Gastrocnemius medialis (tissue), 4 donors: ENCODE data around the gene RNPC3. TPM values are rescaled to one million over a fixed set of nuclear protein-coding genes. Genes with fewer than 3 reads are reported as not detected.
"Not testable (repeated sequence)": the region's sequence is repeated elsewhere in the genome, so short reads cannot be mapped to it uniquely, and the experiment has no call there.

ENCODE experiments used
- ATAC-seq, 2 donors: fragments of 150-250 bp; one replicate each; pipeline ENCODE4 v1.9.1; 2016
- DNase-seq, 2 donors: peaks; one replicate each; pipeline ENCODE4 v3.0.0-alpha.2; 2019
- H3K27ac ChIP-seq, 4 donors: fragments of 200-600 bp; sonication (generic); 1 replicate in 1 of 4; 2 replicates in 3 of 4; pipeline ENCODE4 v1.5.1; 2016 to 2018; ENCODE audit warnings: mild to moderate bottlenecking in 2 of 4, moderate library complexity in 1 of 4
- H3K27me3 ChIP-seq, 3 donors: fragments of 200-600 bp; sonication (generic) in 2 of 3; 1 replicate in 1 of 3; 2 replicates in 2 of 3; pipeline versions ENCODE4 v1.5.1 to v1.6.0; 2016 to 2019; ENCODE audit warnings: mild to moderate bottlenecking in 1 of 3, moderate library complexity in 1 of 3
- H3K36me3 ChIP-seq, 2 donors: fragments of 200-600 bp; sonication (generic) in 1 of 2; one replicate each; pipeline ENCODE4 v1.5.1; 2017 to 2018
- H3K4me1 ChIP-seq, 2 donors: fragments of 200-600 bp; sonication (generic) in 1 of 2; one replicate each; pipeline ENCODE4 v1.5.1; 2016 to 2017; ENCODE audit warnings: mild to moderate bottlenecking in 2 of 2
- H3K4me3 ChIP-seq, 4 donors: fragments of 200-600 bp; sonication (generic) in 3 of 4; 1 replicate in 1 of 4; 2 replicates in 3 of 4; pipeline ENCODE4 v1.5.1; 2016 to 2019; ENCODE audit warnings: mild to moderate bottlenecking in 2 of 4
- H3K9me3 ChIP-seq, 3 donors: fragments of 200-600 bp; sonication (generic) in 2 of 3; 1 replicate in 1 of 3; 2 replicates in 2 of 3; pipeline ENCODE4 v1.5.1; 2016 to 2019
- POLR2A ChIP-seq, 2 donors: fragments of 450-650 bp; IDR thresholded peaks; one replicate each; pipeline ENCODE4 v1.6.1; 2017; ENCODE audit warnings: antibody characterized with exemption in 2 of 2, mild to moderate bottlenecking in 2 of 2, moderate library complexity in 2 of 2
- in situ Hi-C, 4 donors: fragments of 200-750 bp; cut with MboI; loops; one replicate each; pipeline versions ENCODE4 v1.15.0 to v1.8.0; 2017; ENCODE audit warnings: low sequenced_read_pairs in 4 of 4
- intact Hi-C: fragments of 100-400 bp; cut with DNase I; formaldehyde crosslinking; loops from one replicate; pipeline ENCODE4 v1.15.1; 2023; ENCODE audit warnings: low total_unique reads
- total RNA-seq, 4 donors: library from RNA; depleted of rRNA; stranded (reverse); fragments of >200 nt; gene quantifications; one replicate each; pipeline versions ENCODE4 v1.1.0 to v1.2.3, GENCODE V29; 2016
- TF ChIP-seq, protein P1 (sequence below), 5 experiments: fragments of 450-650 bp in 3 of 5; fragments of 200-600 bp in 2 of 5; sonication (generic) in 2 of 5; IDR thresholded peaks in 4 of 5; conservative IDR thresholded peaks in 1 of 5; 1 replicate in 4 of 5; 2 replicates in 1 of 5; pipeline ENCODE4 v1.5.1; 2016 to 2019; ENCODE audit warnings: antibody characterized with exemption in 5 of 5, mild to moderate bottlenecking in 3 of 5, moderate library complexity in 3 of 5

Gene RNPC3
- total RNA-seq, 4 donors from 2014 or later, result 6.5 to 55.2 (median 29.8) TPM

DNA sequence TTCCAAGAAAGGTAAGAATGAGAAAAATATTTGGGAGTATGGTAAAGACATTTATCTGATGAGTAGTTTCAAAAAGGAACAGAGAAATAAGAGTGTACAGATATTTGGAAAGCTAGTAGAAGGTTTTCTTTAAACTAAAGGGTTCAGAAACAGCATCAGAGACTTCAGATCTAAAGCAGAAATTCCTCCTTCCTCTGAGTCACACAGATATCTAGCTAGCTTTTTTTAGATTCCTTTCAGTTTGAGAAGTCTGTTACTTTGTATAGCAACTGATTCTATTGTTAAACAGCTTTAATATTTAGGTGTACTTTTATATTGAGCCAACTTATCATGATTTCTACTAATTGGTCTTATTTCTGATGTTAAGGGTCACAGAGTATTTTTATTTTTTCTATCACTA lies 50.6 kb downstream of the RNPC3 start:
- intact Hi-C loops, result no loop called here
- H3K27me3 ChIP-seq, result no peaks in the 10 kb centered on the region
- in situ Hi-C loops, result no loop called here
- TF ChIP-seq, protein P1, sequence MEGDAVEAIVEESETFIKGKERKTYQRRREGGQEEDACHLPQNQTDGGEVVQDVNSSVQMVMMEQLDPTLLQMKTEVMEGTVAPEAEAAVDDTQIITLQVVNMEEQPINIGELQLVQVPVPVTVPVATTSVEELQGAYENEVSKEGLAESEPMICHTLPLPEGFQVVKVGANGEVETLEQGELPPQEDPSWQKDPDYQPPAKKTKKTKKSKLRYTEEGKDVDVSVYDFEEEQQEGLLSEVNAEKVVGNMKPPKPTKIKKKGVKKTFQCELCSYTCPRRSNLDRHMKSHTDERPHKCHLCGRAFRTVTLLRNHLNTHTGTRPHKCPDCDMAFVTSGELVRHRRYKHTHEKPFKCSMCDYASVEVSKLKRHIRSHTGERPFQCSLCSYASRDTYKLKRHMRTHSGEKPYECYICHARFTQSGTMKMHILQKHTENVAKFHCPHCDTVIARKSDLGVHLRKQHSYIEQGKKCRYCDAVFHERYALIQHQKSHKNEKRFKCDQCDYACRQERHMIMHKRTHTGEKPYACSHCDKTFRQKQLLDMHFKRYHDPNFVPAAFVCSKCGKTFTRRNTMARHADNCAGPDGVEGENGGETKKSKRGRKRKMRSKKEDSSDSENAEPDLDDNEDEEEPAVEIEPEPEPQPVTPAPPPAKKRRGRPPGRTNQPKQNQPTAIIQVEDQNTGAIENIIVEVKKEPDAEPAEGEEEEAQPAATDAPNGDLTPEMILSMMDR (IDR thresholded peaks at IDR 0.05 in 4 of 5, conservative IDR thresholded peaks at IDR 0.05 in 1 of 5), result no peak
- TF ChIP-seq POLR2A (IDR thresholded peaks at IDR 0.05), result no peak
- no peak overlapping the region for H3K4me3 ChIP-seq
- H3K4me1 ChIP-seq, result no peaks in the 10 kb centered on the region
- no peak for DNase-seq
- no peaks in the 10 kb centered on the region for H3K9me3 ChIP-seq
- ATAC-seq, result no peak
- peaks cover 0 to 60% of the 10 kb centered on the region in 2 donors for H3K36me3 ChIP-seq
- no peak overlapping the region for H3K27ac ChIP-seq

- DNase-seq, H3K9me3 ChIP-seq, H3K4me1 ChIP-seq, intact Hi-C loops, ATAC-seq, H3K27ac ChIP-seq, in situ Hi-C loops, H3K4me3 ChIP-seq, H3K27me3 ChIP-seq: not testable (repeated sequence)
- peaks cover 0 to 60% of the 10 kb centered on the region in 2 donors for H3K36me3 ChIP-seq
These were observed 51.3 kb downstream of the RNPC3 start for GRCh38 chr1:103576784-103577183.

- Histone ChIP-seq H3K4me1 (no peaks in the 10 kb centered on the region), H3K9me3 (no peaks in the 10 kb centered on the region), H3K27me3 (no peaks in the 10 kb centered on the region), H3K27ac (no peak overlapping the region), H3K36me3 (peaks cover 0 to 15% of the 10 kb centered on the region in 2 donors), H3K4me3 (no peak overlapping the region)
- intact Hi-C loops (no loop called here), in situ Hi-C loops (no loop called here)
- TF ChIP-seq, protein P1 (IDR thresholded peaks at IDR 0.05 in 4 of 5, conservative IDR thresholded peaks at IDR 0.05 in 1 of 5), result no peak
- no peak for TF ChIP-seq POLR2A (IDR thresholded peaks at IDR 0.05)
- DNase-seq, result no peak
- no peak for ATAC-seq
These were observed 57.0 kb downstream of the RNPC3 start for GRCh38 chr1:103582464-103582863.

DNA sequence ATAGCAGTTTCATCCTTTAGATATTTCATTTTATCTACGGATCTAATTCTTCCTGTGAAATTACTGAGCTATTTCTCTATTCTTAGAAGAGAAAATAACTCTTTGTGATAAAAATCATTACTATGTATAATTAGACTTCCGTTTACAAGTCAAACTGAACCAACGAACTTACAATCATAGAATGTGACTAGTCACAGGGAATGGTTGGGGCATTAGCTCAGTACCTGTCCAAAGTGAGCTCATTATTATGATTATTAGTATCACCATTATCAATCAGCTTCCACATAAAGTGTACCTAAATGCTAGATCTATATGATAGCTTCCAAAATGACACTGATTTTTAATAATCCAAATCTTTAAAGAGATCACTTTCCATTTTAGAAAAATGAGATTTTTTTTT lies 58.4 kb downstream of the RNPC3 start:
- Histone ChIP-seq H3K36me3 (peaks cover 0 to 9% of the 10 kb centered on the region in 2 donors), H3K9me3 (no peaks in the 10 kb centered on the region), H3K4me1 (no peaks in the 10 kb centered on the region), H3K27me3 (no peaks in the 10 kb centered on the region), H3K4me3 (no peak overlapping the region), H3K27ac (no peak overlapping the region)
- no peak for ATAC-seq
- TF ChIP-seq POLR2A (IDR thresholded peaks at IDR 0.05), result no peak
- TF ChIP-seq, protein P1 (IDR thresholded peaks at IDR 0.05 in 4 of 5, conservative IDR thresholded peaks at IDR 0.05 in 1 of 5), result no peak
- DNase-seq, result no peak
- in situ Hi-C loops (no loop called here), intact Hi-C loops (no loop called here)

GRCh38 chr1:103584537-103584936 lies 59.0 kb downstream of the RNPC3 start:
- Histone ChIP-seq H3K9me3 (no peaks in the 10 kb centered on the region), H3K27ac (no peak overlapping the region), H3K4me1 (no peaks in the 10 kb centered on the region), H3K36me3 (peaks cover 0 to 6% of the 10 kb centered on the region in 2 donors), H3K27me3 (no peaks in the 10 kb centered on the region), H3K4me3 (no peak overlapping the region)
- no peak for ATAC-seq
- intact Hi-C loops (no loop called here), in situ Hi-C loops (no loop called here)
- DNase-seq, result no peak
- no peak for TF ChIP-seq POLR2A (IDR thresholded peaks at IDR 0.05)
- TF ChIP-seq, protein P1 (IDR thresholded peaks at IDR 0.05 in 4 of 5, conservative IDR thresholded peaks at IDR 0.05 in 1 of 5), result no peak

DNA sequence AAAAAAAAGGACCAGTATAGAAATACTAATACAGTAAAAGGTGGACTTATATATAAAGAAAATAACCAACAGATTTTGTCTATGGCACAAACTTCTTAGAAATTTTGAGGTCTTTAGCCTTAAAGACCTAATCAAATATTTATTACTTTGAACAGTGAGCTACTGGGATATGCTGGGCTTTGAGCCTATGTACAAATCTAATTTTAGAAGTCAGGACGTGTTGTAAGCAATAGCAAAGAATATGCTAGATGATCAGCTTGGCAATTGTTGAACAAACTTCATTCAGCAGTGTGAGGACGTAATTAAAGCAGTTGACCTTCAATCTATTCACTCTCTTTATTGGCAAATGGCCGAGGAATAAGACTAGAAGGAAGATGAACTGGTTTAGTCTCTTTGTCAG lies 77.2 kb downstream of the RNPC3 start:
- intact Hi-C loops, H3K4me3 ChIP-seq: not testable (repeated sequence)

More for the DNA sequence above, 77.2 kb downstream of the RNPC3 start:
- DNase-seq, H3K4me1 ChIP-seq, in situ Hi-C loops, H3K9me3 ChIP-seq, H3K36me3 ChIP-seq, ATAC-seq, H3K27ac ChIP-seq, H3K27me3 ChIP-seq: not testable (repeated sequence)
